ENCODE results near the gene TPSG1. TPM values are rescaled to one million over a fixed set of nuclear protein-coding genes. Genes with fewer than 3 reads are reported as not detected.
A peak's percentile ranks its signal among the peaks of the same experiment; 100 is the strongest.

Gene TPSG1
- total RNA-seq, 2 donors from 2014 or later, result not detected

DNA sequence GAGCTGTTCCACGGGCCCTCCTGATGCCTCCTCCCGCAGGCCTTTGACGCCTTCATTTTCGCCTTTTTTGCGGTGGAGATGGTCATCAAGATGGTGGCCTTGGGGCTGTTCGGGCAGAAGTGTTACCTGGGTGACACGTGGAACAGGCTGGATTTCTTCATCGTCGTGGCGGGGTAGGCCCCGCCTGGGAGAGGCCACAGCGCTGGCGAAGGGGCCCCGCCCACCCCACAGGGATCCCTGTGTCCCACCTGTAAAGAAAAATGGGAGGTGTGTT is 29.7 kb downstream of the TPSG1 start:
- Mint-ChIP-seq H3K4me3 (no peak overlapping the region), H3K27me3 (ENCODE audit: insufficient read depth) (no peaks in the 10 kb centered on the region), H3K36me3 (ENCODE audit: low read depth) (peaks cover 10% of the 10 kb centered on the region), H3K4me1 (no peaks in the 10 kb centered on the region), H3K27ac (no peak overlapping the region), H3K9me3 (no peaks in the 10 kb centered on the region)
- no peaks in the 10 kb centered on the region for H3K4me1 ChIP-seq (ENCODE audit: control insufficient read depth, insufficient read depth, low read length)
- no peak overlapping the region for H3K9ac ChIP-seq (ENCODE audit: extremely low read depth, low read length, poor library complexity, severe bottlenecking)
- 86 to 91% methylated on average over 4 to 14 of the region's 14 CpGs for WGBS, 2 experiments (ENCODE audit: insufficient coverage in 1 of 2, insufficient read length in 1 of 2)
- TF ChIP-seq, protein P1, sequence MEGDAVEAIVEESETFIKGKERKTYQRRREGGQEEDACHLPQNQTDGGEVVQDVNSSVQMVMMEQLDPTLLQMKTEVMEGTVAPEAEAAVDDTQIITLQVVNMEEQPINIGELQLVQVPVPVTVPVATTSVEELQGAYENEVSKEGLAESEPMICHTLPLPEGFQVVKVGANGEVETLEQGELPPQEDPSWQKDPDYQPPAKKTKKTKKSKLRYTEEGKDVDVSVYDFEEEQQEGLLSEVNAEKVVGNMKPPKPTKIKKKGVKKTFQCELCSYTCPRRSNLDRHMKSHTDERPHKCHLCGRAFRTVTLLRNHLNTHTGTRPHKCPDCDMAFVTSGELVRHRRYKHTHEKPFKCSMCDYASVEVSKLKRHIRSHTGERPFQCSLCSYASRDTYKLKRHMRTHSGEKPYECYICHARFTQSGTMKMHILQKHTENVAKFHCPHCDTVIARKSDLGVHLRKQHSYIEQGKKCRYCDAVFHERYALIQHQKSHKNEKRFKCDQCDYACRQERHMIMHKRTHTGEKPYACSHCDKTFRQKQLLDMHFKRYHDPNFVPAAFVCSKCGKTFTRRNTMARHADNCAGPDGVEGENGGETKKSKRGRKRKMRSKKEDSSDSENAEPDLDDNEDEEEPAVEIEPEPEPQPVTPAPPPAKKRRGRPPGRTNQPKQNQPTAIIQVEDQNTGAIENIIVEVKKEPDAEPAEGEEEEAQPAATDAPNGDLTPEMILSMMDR (conservative IDR thresholded peaks at IDR 0.05), result no peak
- H3K27ac ChIP-seq (ENCODE audit: low read depth, low read length), result no peak overlapping the region
- H3K4me3 ChIP-seq (ENCODE audit: low read length), result no peak overlapping the region
- no peak for DNase-seq
- no peaks in the 10 kb centered on the region for H3K36me3 ChIP-seq (ENCODE audit: control insufficient read depth, insufficient read depth, low read length)
- no peaks in the 10 kb centered on the region for H3K27me3 ChIP-seq (ENCODE audit: control insufficient read depth, insufficient read depth, low read length, poor library complexity, severe bottlenecking)
- H3K9me3 ChIP-seq (ENCODE audit: control insufficient read depth, low read length), result no peaks in the 10 kb centered on the region

DNA sequence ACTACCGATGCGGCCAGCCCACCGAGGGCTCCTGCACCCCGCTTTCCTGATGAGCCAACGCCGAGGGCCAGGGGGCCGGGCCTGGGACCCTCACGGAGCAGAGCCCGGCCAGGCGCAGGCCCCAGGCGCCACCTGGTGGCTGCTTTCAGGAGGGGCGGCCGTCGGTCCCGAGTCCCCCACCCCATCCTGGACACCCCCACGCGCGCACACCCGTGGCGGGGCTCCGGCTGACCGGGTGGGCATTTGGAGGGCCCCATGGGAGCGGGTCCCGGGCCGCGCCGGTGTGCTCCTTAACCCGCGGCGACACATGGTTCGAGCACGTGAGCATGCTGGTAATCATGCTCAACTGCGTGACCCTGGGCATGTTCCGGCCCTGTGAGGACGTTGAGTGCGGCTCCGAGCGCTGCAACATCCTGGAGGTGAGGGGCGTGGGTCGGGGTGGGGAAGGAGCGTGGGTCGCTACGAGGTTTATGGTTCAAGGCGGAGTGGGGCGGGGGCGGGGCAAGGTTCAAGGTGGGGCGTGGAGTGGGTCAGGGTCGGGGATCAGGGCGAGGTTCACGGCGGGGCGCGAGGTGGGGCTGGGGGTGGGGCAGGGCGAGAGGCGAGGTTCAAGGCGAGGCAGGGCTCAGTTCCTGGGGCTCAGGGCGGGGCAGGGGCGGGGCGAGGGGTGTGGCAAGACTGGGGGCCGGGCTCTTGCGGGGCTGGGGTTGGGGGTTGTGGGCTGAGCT is 30.2 kb downstream of the TPSG1 start:
- no peaks in the 10 kb centered on the region for H3K27me3 Mint-ChIP-seq (ENCODE audit: insufficient read depth)
- no peaks in the 10 kb centered on the region for H3K9me3 ChIP-seq (ENCODE audit: control insufficient read depth, low read length)
- no peaks in the 10 kb centered on the region for H3K9me3 Mint-ChIP-seq
- no peak overlapping the region for H3K9ac ChIP-seq (ENCODE audit: extremely low read depth, low read length, poor library complexity, severe bottlenecking)
- no peak overlapping the region for H3K4me3 Mint-ChIP-seq
- 77 to 81% methylated on average over 18 to 58 of the region's 61 CpGs for WGBS, 2 experiments (ENCODE audit: insufficient coverage in 1 of 2, insufficient read length in 1 of 2)
- peaks cover 8% of the 10 kb centered on the region for H3K36me3 Mint-ChIP-seq (ENCODE audit: low read depth)
- H3K27me3 ChIP-seq (ENCODE audit: control insufficient read depth, insufficient read depth, low read length, poor library complexity, severe bottlenecking), result no peaks in the 10 kb centered on the region
- TF ChIP-seq, protein P1 (conservative IDR thresholded peaks at IDR 0.05), result peak; percentile 94
- H3K27ac Mint-ChIP-seq, result no peak overlapping the region
- H3K4me1 Mint-ChIP-seq, result no peaks in the 10 kb centered on the region
- peak; percentile 78 for DNase-seq
- no peak overlapping the region for H3K27ac ChIP-seq (ENCODE audit: low read depth, low read length)
- H3K4me3 ChIP-seq (ENCODE audit: low read length), result no peak overlapping the region
- H3K4me1 ChIP-seq (ENCODE audit: control insufficient read depth, insufficient read depth, low read length), result no peaks in the 10 kb centered on the region
- no peaks in the 10 kb centered on the region for H3K36me3 ChIP-seq (ENCODE audit: control insufficient read depth, insufficient read depth, low read length)

DNA sequence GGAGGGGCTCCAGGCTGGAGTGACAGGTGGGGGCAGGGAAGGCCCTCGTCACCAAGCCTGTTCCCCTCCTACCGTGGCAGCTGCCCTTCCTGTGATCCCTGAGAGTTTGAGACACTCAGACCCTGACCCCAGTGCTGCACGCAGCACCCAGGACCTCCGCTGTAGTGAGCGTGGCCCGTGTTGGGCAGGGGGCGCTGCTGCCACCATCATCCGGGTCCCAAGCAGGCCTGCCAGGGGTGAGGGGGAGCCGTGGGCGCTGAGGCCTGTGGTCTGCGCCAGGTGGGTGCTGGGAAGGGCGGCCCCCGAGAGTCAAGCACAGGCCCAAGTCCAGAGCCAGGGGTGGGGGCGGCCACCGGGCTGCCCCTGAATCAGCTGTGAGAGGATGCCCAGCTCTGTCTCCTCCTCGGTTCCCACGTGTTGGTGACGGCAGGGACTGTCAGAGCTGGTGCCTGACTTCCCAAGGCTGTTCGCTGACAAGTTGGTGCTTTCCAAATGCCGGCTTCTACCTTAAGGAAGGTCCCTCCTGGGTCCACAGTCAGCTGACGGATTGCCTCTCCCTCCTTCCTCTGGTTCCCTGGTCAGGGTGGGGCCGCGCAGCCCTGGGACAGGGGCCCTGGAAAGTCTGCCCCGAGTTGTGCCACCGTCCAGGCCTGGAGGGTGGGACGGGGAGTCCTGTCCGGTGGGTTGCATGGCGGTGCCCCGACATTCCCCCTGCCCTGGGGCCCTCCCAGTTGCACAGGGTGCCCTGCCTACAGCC is 31.1 kb downstream of the TPSG1 start:
- Histone ChIP-seq H3K4me3 (ENCODE audit: low read length) (no peak overlapping the region), H3K27ac (ENCODE audit: low read depth, low read length) (no peak overlapping the region), H3K9ac (ENCODE audit: extremely low read depth, low read length, poor library complexity, severe bottlenecking) (no peak overlapping the region), H3K27me3 (ENCODE audit: control insufficient read depth, insufficient read depth, low read length, poor library complexity, severe bottlenecking) (no peaks in the 10 kb centered on the region), H3K4me1 (ENCODE audit: control insufficient read depth, insufficient read depth, low read length) (no peaks in the 10 kb centered on the region), H3K9me3 (ENCODE audit: control insufficient read depth, low read length) (no peaks in the 10 kb centered on the region), H3K36me3 (ENCODE audit: control insufficient read depth, insufficient read depth, low read length) (no peaks in the 10 kb centered on the region)
- peak; percentile 69 for DNase-seq
- peaks cover 6% of the 10 kb centered on the region for H3K36me3 Mint-ChIP-seq (ENCODE audit: low read depth)
- no peak overlapping the region for H3K4me3 Mint-ChIP-seq
- H3K27me3 Mint-ChIP-seq (ENCODE audit: insufficient read depth), result no peaks in the 10 kb centered on the region
- WGBS, 2 experiments (ENCODE audit: insufficient coverage in 1 of 2, insufficient read length in 1 of 2), result 88 to 97% methylated on average over 12 to 29 of the region's 29 CpGs
- H3K9me3 Mint-ChIP-seq, result no peaks in the 10 kb centered on the region
- no peak overlapping the region for H3K27ac Mint-ChIP-seq
- TF ChIP-seq, protein P1 (conservative IDR thresholded peaks at IDR 0.05), result peak; percentile 35
- no peaks in the 10 kb centered on the region for H3K4me1 Mint-ChIP-seq

All from endodermal cell (in vitro differentiated cells).